Measurements from ENCODE around the gene CEP350.
A peak's percentile ranks its signal among the peaks of the same experiment; 100 is the strongest.

Gene CEP350

GRCh38 chr1:179954493-179955286, at the start of gene CEP350:
CEP350 (plus strand) TSS chr1:179954810; CDS start chr1:179986182, 31,372 bp downstream.
- DNase-seq = peak; percentile 97
- H3K4me1 Mint-ChIP-seq = peaks cover 53% of the 10 kb centered on the region
- no peaks in the 10 kb centered on the region for H3K27me3 Mint-ChIP-seq
- H3K27ac Mint-ChIP-seq = peak within 1 kb of the TSS; percentile 92
- H3K36me3 Mint-ChIP-seq (ENCODE audit: low read depth) = no peaks in the 10 kb centered on the region
- ATAC-seq = peak; percentile 95
- peak within 1 kb of the TSS; percentile 84 for H3K4me3 Mint-ChIP-seq
- no peaks in the 10 kb centered on the region for H3K9me3 Mint-ChIP-seq

- peaks cover 39% of the 10 kb centered on the region for H3K36me3 Mint-ChIP-seq (ENCODE audit: low read depth)
- DNase-seq (no peak), ATAC-seq (no peak)
- no peaks in the 10 kb centered on the region for H3K9me3 Mint-ChIP-seq
- H3K4me3 Mint-ChIP-seq = no peak overlapping the region
- H3K4me1 Mint-ChIP-seq = peaks cover 3% of the 10 kb centered on the region
- H3K27me3 Mint-ChIP-seq = no peaks in the 10 kb centered on the region
- no peak overlapping the region for H3K27ac Mint-ChIP-seq
These were observed 43.7 kb upstream of the CEP350 start for GRCh38 chr1:179910934-179911333.

DNA sequence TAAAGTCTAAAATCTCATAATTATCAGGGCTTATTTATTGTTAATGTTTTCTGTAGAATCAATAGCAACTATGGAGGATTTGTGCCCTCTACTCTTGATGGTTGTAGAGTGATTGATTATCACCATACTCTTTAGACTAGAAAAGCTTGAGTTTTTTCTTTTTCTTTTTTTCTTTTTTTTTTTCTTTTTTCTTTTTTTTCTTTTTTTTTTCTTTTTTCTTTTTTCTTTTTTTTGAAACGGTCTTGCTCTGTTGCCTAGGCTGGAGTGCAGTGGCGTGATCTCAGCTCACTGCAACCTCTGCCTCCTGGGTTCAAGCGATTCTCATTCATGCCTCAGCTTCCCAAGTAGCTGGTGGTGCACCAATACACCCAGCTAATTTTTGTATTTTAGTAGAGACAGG, 42.8 kb upstream of the CEP350 start:
- Mint-ChIP-seq H3K4me3 (no peak overlapping the region), H3K9me3 (no peaks in the 10 kb centered on the region), H3K27me3 (no peaks in the 10 kb centered on the region), H3K27ac (no peak overlapping the region), H3K36me3 (ENCODE audit: low read depth) (peaks cover 41% of the 10 kb centered on the region), H3K4me1 (peaks cover 3% of the 10 kb centered on the region)
- no peak for DNase-seq
- ATAC-seq = no peak

DNA sequence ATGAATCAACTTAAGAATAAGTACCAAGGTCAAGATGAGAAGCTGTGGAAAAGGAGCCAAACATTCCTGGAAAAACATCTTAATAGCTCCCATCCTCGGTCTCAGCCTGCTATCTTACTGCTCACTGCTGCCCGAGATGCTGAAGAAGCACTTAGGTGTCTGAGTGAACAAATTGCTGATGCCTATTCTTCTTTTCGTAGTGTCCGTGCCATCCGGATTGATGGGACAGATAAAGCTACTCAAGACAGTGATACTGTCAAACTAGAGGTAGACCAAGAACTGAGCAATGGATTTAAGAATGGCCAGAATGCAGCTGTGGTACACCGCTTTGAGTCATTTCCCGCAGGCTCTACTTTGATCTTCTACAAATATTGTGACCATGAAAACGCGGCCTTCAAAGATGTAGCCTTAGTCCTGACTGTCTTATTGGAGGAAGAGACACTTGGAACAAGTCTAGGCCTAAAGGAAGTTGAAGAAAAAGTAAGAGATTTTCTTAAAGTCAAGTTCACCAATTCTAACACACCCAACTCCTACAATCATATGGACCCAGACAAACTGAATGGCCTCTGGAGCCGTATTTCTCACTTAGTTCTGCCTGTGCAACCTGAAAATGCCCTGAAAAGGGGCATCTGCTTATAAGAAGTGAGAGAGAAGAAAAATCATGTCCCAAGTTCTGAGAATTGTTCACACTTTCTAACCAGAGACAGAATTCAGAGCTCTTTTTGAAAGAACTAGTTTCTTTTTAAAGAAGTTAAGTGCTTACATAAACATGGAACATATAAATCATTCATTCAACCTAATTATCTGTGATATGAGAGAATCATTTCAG, 36.8 kb upstream of the CEP350 start:
- ATAC-seq (no peak), DNase-seq (no peak)
- H3K4me1 Mint-ChIP-seq = peaks cover 14% of the 10 kb centered on the region
- H3K36me3 Mint-ChIP-seq (ENCODE audit: low read depth) = peaks cover 54% of the 10 kb centered on the region
- H3K27me3 Mint-ChIP-seq = no peaks in the 10 kb centered on the region
- no peak overlapping the region for H3K4me3 Mint-ChIP-seq
- peak overlapping the region; percentile 64 for H3K27ac Mint-ChIP-seq
- no peaks in the 10 kb centered on the region for H3K9me3 Mint-ChIP-seq

DNA sequence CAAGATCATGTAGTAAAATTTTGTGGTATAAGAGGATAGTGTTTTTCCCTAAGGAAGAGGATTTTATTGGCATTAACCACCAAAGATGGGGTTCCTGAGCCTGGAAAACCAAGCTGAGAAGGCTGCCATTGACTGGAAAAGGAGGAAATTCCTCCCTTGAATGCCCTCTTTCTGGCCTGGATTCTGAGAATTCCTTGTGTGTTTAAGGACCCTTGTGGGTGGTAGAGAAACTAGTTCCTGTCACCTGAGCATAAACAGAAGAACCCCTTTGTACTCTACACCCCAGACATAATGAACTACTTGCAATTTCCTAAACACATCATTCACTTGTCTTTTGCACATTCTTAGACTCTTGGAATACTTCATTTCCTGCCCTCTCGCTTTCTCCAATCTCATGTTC, 33.1 kb upstream of the CEP350 start:
- no peak for DNase-seq
- Mint-ChIP-seq H3K9me3 (no peaks in the 10 kb centered on the region), H3K4me3 (no peak overlapping the region), H3K4me1 (peaks cover 14% of the 10 kb centered on the region), H3K27ac (no peak overlapping the region), H3K27me3 (no peaks in the 10 kb centered on the region), H3K36me3 (ENCODE audit: low read depth) (peaks cover 36% of the 10 kb centered on the region)
- ATAC-seq = no peak

- Mint-ChIP-seq H3K4me3 (no peak overlapping the region), H3K27ac (no peak overlapping the region), H3K36me3 (ENCODE audit: low read depth) (peaks cover 33% of the 10 kb centered on the region)
These were observed 32.4 kb upstream of the CEP350 start for GRCh38 chr1:179921981-179922872.

DNA sequence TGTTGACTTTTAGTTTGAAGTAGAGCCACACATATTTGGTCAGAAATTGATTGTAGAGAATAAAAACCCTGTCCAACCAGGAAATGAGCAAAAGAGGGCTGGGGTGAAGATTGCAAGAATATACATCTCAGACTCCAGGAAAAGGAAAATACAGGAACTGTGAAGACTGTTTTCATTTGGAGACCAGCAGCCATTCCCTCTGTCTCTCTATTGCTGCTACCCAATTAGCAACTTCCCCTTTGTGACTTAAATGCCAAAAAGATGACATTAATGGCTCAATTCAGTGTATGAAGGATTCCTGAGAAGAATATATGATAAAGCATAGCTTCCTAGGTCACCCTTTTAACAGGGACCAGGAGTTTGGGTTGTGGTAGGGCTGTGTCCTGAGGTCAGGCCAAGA, 31.6 kb upstream of the CEP350 start:
- H3K36me3 Mint-ChIP-seq (ENCODE audit: low read depth) = peaks cover 25% of the 10 kb centered on the region
- H3K9me3 Mint-ChIP-seq = no peaks in the 10 kb centered on the region
- no peaks in the 10 kb centered on the region for H3K27me3 Mint-ChIP-seq
- no peak for ATAC-seq
- no peak for DNase-seq
- H3K27ac Mint-ChIP-seq = no peak overlapping the region
- H3K4me3 Mint-ChIP-seq = no peak overlapping the region
- H3K4me1 Mint-ChIP-seq = peaks cover 6% of the 10 kb centered on the region

More at GRCh38 chr1:179921981-179922872, 32.4 kb upstream of the CEP350 start:
- H3K4me1 Mint-ChIP-seq = peaks cover 13% of the 10 kb centered on the region
- ATAC-seq = no peak
- DNase-seq = no peak
- no peaks in the 10 kb centered on the region for H3K27me3 Mint-ChIP-seq
- H3K9me3 Mint-ChIP-seq = no peaks in the 10 kb centered on the region

DNA sequence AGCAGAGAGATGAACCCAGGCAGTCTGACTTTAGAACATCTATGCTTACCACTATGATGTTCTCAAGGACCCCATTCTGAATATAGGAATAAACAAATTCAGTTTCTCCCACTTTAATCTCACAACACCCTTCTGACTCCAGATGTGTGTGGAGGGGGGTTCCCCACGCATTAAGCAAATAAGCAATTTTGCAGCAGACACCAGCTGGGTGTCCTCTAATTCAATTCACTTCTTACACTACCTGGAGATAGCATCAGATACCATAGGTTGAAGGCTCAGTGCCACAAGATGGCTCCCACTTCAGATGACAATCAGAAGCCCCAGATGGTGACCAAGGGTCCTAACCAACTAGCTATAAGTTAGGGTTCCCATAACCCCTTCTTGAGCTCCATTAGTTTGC, 30.3 kb upstream of the CEP350 start:
- Mint-ChIP-seq H3K4me1 (no peaks in the 10 kb centered on the region), H3K36me3 (ENCODE audit: low read depth) (peaks cover 14% of the 10 kb centered on the region), H3K27ac (no peak overlapping the region), H3K27me3 (no peaks in the 10 kb centered on the region), H3K9me3 (no peaks in the 10 kb centered on the region), H3K4me3 (no peak overlapping the region)
- ATAC-seq (no peak), DNase-seq (no peak)

DNA sequence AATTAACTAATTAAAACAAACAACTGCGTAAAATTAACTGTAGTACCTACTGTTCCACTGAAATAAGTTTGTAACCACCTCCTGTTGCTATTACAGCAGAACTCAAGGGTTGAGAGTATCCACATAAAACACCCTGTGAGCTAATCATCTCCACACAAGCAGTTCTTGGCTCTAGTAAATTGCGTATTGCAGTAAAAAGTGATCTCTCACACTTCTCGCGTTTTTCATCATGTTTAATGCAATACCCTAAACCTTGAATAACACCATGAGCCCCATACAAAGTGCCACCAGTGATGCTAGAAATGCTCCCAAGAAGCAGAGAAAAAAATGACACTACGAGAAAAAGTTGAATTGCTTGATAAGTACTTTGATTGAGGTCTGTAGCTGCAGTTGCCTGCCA, 29.3 kb upstream of the CEP350 start:
- DNase-seq (no peak), ATAC-seq (no peak)
- H3K4me3 Mint-ChIP-seq = no peak overlapping the region
- no peaks in the 10 kb centered on the region for H3K27me3 Mint-ChIP-seq
- no peaks in the 10 kb centered on the region for H3K9me3 Mint-ChIP-seq
- no peaks in the 10 kb centered on the region for H3K4me1 Mint-ChIP-seq
- no peak overlapping the region for H3K27ac Mint-ChIP-seq
- H3K36me3 Mint-ChIP-seq (ENCODE audit: low read depth) = peaks cover 8% of the 10 kb centered on the region

GRCh38 chr1:179925922-179926849, 28.4 kb upstream of the CEP350 start:
- peaks cover 5% of the 10 kb centered on the region for H3K36me3 Mint-ChIP-seq (ENCODE audit: low read depth)
- H3K4me1 Mint-ChIP-seq = no peaks in the 10 kb centered on the region
- no peak for DNase-seq
- no peaks in the 10 kb centered on the region for H3K27me3 Mint-ChIP-seq
- no peak for ATAC-seq
- H3K27ac Mint-ChIP-seq = no peak overlapping the region
- H3K4me3 Mint-ChIP-seq = no peak overlapping the region
- H3K9me3 Mint-ChIP-seq = no peaks in the 10 kb centered on the region

GRCh38 chr1:179926850-179927205, 27.8 kb upstream of the CEP350 start:
- ATAC-seq = no peak
- no peaks in the 10 kb centered on the region for H3K27me3 Mint-ChIP-seq
- no peaks in the 10 kb centered on the region for H3K9me3 Mint-ChIP-seq
- peaks cover under 1% of the 10 kb centered on the region for H3K36me3 Mint-ChIP-seq (ENCODE audit: low read depth)
- no peaks in the 10 kb centered on the region for H3K4me1 Mint-ChIP-seq
- no peak for DNase-seq
- no peak overlapping the region for H3K4me3 Mint-ChIP-seq
- no peak overlapping the region for H3K27ac Mint-ChIP-seq

GRCh38 chr1:179929955-179930798, 24.4 kb upstream of the CEP350 start:
- H3K27ac Mint-ChIP-seq = no peak overlapping the region
- H3K4me1 Mint-ChIP-seq = no peaks in the 10 kb centered on the region
- H3K4me3 Mint-ChIP-seq = no peak overlapping the region
- no peaks in the 10 kb centered on the region for H3K36me3 Mint-ChIP-seq (ENCODE audit: low read depth)
- no peaks in the 10 kb centered on the region for H3K27me3 Mint-ChIP-seq
- no peaks in the 10 kb centered on the region for H3K9me3 Mint-ChIP-seq
- DNase-seq (no peak), ATAC-seq (no peak)

GRCh38 chr1:179930867-179931266, 23.7 kb upstream of the CEP350 start:
- H3K27ac Mint-ChIP-seq = no peak overlapping the region
- ATAC-seq = no peak
- H3K27me3 Mint-ChIP-seq = no peaks in the 10 kb centered on the region
- DNase-seq = no peak
- no peak overlapping the region for H3K4me3 Mint-ChIP-seq
- no peaks in the 10 kb centered on the region for H3K36me3 Mint-ChIP-seq (ENCODE audit: low read depth)
- H3K4me1 Mint-ChIP-seq = no peaks in the 10 kb centered on the region
- no peaks in the 10 kb centered on the region for H3K9me3 Mint-ChIP-seq

All from activated naive CD8-positive, alpha-beta T cell treated with anti-CD3 and anti-CD28 coated beads, Interleukin-2, amount 50 U/mL, for 24 hours (primary cell).